Gastrocnemius medialis (tissue), 4 donors: ENCODE measurements around the gene FGF14. TPM values are rescaled to one million over a fixed set of nuclear protein-coding genes. Genes with fewer than 3 reads are reported as not detected.
A peak's percentile ranks its signal among the peaks of the same experiment; 100 is the strongest.

ENCODE experiments used
- ATAC-seq, 2 donors: fragments of 150-250 bp; one replicate each; pipeline ENCODE4 v1.9.1; 2016
- DNase-seq, 2 donors: peaks; one replicate each; pipeline ENCODE4 v3.0.0-alpha.2; 2019
- H3K27ac ChIP-seq, 4 donors: fragments of 200-600 bp; sonication (generic); 1 replicate in 1 of 4; 2 replicates in 3 of 4; pipeline ENCODE4 v1.5.1; 2016 to 2018; ENCODE audit warnings: mild to moderate bottlenecking in 2 of 4, moderate library complexity in 1 of 4
- H3K27me3 ChIP-seq, 3 donors: fragments of 200-600 bp; sonication (generic) in 2 of 3; 1 replicate in 1 of 3; 2 replicates in 2 of 3; pipeline versions ENCODE4 v1.5.1 to v1.6.0; 2016 to 2019; ENCODE audit warnings: mild to moderate bottlenecking in 1 of 3, moderate library complexity in 1 of 3
- H3K36me3 ChIP-seq, 2 donors: fragments of 200-600 bp; sonication (generic) in 1 of 2; one replicate each; pipeline ENCODE4 v1.5.1; 2017 to 2018
- H3K4me1 ChIP-seq, 2 donors: fragments of 200-600 bp; sonication (generic) in 1 of 2; one replicate each; pipeline ENCODE4 v1.5.1; 2016 to 2017; ENCODE audit warnings: mild to moderate bottlenecking in 2 of 2
- H3K4me3 ChIP-seq, 4 donors: fragments of 200-600 bp; sonication (generic) in 3 of 4; 1 replicate in 1 of 4; 2 replicates in 3 of 4; pipeline ENCODE4 v1.5.1; 2016 to 2019; ENCODE audit warnings: mild to moderate bottlenecking in 2 of 4
- H3K9me3 ChIP-seq, 3 donors: fragments of 200-600 bp; sonication (generic) in 2 of 3; 1 replicate in 1 of 3; 2 replicates in 2 of 3; pipeline ENCODE4 v1.5.1; 2016 to 2019
- POLR2A ChIP-seq, 2 donors: fragments of 450-650 bp; IDR thresholded peaks; one replicate each; pipeline ENCODE4 v1.6.1; 2017; ENCODE audit warnings: antibody characterized with exemption in 2 of 2, mild to moderate bottlenecking in 2 of 2, moderate library complexity in 2 of 2
- in situ Hi-C, 4 donors: fragments of 200-750 bp; cut with MboI; loops; one replicate each; pipeline versions ENCODE4 v1.15.0 to v1.8.0; 2017; ENCODE audit warnings: low sequenced_read_pairs in 4 of 4
- intact Hi-C: fragments of 100-400 bp; cut with DNase I; formaldehyde crosslinking; loops from one replicate; pipeline ENCODE4 v1.15.1; 2023; ENCODE audit warnings: low total_unique reads
- total RNA-seq, 4 donors: library from RNA; depleted of rRNA; stranded (reverse); fragments of >200 nt; gene quantifications; one replicate each; pipeline versions ENCODE4 v1.1.0 to v1.2.3, GENCODE V29; 2016
- TF ChIP-seq, protein P1 (sequence below), 5 experiments: fragments of 450-650 bp in 3 of 5; fragments of 200-600 bp in 2 of 5; sonication (generic) in 2 of 5; IDR thresholded peaks in 4 of 5; conservative IDR thresholded peaks in 1 of 5; 1 replicate in 4 of 5; 2 replicates in 1 of 5; pipeline ENCODE4 v1.5.1; 2016 to 2019; ENCODE audit warnings: antibody characterized with exemption in 5 of 5, mild to moderate bottlenecking in 3 of 5, moderate library complexity in 3 of 5

The FGF14 gene
- total RNA-seq, 4 donors from 2014 or later = 0.02 TPM; not detected in 3

DNA sequence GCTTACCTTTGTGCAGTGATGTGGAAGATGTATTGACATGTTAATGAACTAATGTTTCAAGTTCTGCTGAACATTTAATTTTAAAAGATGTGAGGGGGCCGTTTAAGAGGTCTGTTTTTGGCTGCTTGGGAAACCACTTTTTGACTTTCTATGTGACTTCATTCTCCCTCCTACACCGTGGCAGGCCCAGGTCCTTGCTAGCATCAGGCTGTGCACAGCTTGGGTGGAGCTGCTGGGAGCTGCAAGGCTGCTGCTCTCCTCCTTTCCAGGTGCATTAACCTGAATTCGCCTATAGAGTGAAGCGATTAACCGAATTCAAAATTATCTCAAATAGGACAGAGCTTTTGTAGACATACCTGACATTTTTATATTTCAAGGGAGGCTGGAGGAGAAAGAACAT, 249.1 kb downstream of the FGF14 start:
- H3K4me1 ChIP-seq = no peaks in the 10 kb centered on the region
- H3K9me3 ChIP-seq = no peaks in the 10 kb centered on the region
- no peak for DNase-seq
- no peak for TF ChIP-seq POLR2A (IDR thresholded peaks at IDR 0.05)
- no peak overlapping the region for H3K4me3 ChIP-seq
- H3K36me3 ChIP-seq = no peaks in the 10 kb centered on the region
- in situ Hi-C loops = no loop called here
- no peak overlapping the region for H3K27ac ChIP-seq
- ATAC-seq = no peak
- intact Hi-C loops = no loop called here
- H3K27me3 ChIP-seq = no peaks in the 10 kb centered on the region

DNA sequence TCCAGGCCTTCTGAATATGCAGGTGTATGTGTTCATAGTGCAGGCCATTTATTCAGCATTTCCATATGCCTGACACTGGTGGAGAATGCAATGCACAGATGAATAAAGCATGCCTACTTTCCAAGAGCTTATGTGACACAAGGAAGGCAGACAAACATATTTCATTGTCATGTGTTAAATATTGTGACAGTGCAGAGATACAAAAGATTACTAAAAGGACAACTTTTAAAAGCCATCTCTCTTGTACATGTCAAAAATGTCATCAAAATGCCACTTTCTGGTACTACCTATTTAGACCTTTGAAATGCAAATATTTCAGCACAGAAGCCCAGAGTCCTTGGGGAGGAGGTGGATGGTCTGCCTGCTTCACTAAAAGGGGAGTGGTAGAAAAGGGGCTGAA, 254.5 kb downstream of the FGF14 start:
- in situ Hi-C loops (no loop called here), intact Hi-C loops (no loop called here)
- Histone ChIP-seq H3K27ac (no peak overlapping the region), H3K4me3 (no peak overlapping the region), H3K36me3 (no peaks in the 10 kb centered on the region), H3K27me3 (no peaks in the 10 kb centered on the region), H3K4me1 (no peaks in the 10 kb centered on the region), H3K9me3 (no peaks in the 10 kb centered on the region)
- DNase-seq (no peak), ATAC-seq (no peak)
- no peak for TF ChIP-seq POLR2A (IDR thresholded peaks at IDR 0.05)
- TF ChIP-seq, protein P1, sequence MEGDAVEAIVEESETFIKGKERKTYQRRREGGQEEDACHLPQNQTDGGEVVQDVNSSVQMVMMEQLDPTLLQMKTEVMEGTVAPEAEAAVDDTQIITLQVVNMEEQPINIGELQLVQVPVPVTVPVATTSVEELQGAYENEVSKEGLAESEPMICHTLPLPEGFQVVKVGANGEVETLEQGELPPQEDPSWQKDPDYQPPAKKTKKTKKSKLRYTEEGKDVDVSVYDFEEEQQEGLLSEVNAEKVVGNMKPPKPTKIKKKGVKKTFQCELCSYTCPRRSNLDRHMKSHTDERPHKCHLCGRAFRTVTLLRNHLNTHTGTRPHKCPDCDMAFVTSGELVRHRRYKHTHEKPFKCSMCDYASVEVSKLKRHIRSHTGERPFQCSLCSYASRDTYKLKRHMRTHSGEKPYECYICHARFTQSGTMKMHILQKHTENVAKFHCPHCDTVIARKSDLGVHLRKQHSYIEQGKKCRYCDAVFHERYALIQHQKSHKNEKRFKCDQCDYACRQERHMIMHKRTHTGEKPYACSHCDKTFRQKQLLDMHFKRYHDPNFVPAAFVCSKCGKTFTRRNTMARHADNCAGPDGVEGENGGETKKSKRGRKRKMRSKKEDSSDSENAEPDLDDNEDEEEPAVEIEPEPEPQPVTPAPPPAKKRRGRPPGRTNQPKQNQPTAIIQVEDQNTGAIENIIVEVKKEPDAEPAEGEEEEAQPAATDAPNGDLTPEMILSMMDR (IDR thresholded peaks at IDR 0.05 in 4 of 5, conservative IDR thresholded peaks at IDR 0.05 in 1 of 5) = no peak

DNA sequence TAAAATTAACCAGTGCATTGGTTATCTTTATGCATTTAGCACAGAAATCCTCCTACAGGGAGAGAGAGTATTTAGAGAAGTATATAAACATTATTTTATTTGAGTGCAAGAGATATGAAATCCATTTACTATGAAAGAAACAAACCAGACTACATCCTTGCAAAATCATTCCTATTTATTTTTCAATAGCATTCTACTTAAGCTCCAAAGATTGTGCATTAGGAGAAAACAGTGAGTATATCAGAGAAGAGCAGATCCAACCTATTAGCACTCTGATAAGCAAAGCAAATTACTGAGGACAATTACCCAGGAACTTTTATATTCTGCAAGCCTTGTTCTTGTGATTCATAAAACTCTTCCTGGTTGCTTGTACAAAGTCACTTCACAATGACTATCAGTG, 256.1 kb downstream of the FGF14 start:
- H3K4me3 ChIP-seq = no peak overlapping the region
- in situ Hi-C loops (no loop called here), intact Hi-C loops (no loop called here)
- H3K27me3 ChIP-seq = no peaks in the 10 kb centered on the region
- ATAC-seq (no peak), DNase-seq (no peak)
- no peaks in the 10 kb centered on the region for H3K4me1 ChIP-seq
- no peak for TF ChIP-seq POLR2A (IDR thresholded peaks at IDR 0.05)
- TF ChIP-seq, protein P1 (IDR thresholded peaks at IDR 0.05 in 4 of 5, conservative IDR thresholded peaks at IDR 0.05 in 1 of 5) = no peak
- H3K9me3 ChIP-seq = no peaks in the 10 kb centered on the region
- H3K27ac ChIP-seq = no peak overlapping the region
- no peaks in the 10 kb centered on the region for H3K36me3 ChIP-seq

- ATAC-seq = no peak
- in situ Hi-C loops (no loop called here), intact Hi-C loops (no loop called here)
- H3K27me3 ChIP-seq = no peaks in the 10 kb centered on the region
- no peak for DNase-seq
- H3K4me3 ChIP-seq = no peak overlapping the region
- no peaks in the 10 kb centered on the region for H3K9me3 ChIP-seq
- TF ChIP-seq POLR2A (IDR thresholded peaks at IDR 0.05) = no peak
- TF ChIP-seq, protein P1 (IDR thresholded peaks at IDR 0.05 in 4 of 5, conservative IDR thresholded peaks at IDR 0.05 in 1 of 5) = no peak
- no peaks in the 10 kb centered on the region for H3K36me3 ChIP-seq
- no peaks in the 10 kb centered on the region for H3K4me1 ChIP-seq
- H3K27ac ChIP-seq = no peak overlapping the region
Measured at GRCh38 chr13:102142473-102142826, 259.4 kb downstream of the FGF14 start.

DNA sequence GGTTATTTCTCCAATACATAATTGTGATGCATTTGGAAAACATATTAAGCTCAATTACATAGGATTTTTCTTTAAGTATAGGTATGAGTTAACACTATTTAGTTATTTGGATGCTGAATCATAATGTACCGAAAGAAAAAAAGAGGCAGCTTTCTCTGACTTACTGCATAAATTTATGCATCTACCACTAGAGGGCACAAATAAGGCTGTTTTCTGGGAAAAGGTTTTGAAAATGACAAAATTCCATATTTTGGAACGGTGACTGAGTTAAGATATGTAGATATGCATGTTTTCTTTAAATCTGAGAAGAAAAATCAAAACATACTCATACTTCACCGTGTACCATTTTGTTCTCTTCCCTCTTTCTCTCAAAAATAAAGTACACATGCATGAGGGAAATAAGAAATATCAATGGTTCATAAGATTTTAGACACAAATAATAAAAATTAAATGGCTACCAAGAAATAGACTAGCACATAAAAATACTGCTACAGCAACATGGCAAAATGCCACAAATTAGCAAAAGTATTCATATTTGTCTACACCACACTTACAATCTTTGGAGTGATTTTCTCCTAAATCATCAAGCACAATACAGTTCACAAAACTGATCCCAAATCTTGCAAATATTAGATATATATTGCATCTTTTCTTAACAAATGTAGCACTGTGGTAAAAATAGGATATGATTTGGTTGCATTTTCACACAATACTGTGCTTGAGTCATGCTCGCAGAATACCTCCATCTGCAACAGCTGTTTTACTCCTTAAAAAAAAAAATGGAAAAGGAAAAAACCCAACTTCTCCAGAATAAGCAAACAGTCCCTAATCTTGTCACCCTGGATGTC, 260.0 kb downstream of the FGF14 start:
- in situ Hi-C loops = no loop called here

More for the DNA sequence above, 260.0 kb downstream of the FGF14 start:
- no peak overlapping the region for H3K4me3 ChIP-seq
- no peak for TF ChIP-seq POLR2A (IDR thresholded peaks at IDR 0.05)
- TF ChIP-seq, protein P1 (IDR thresholded peaks at IDR 0.05 in 4 of 5, conservative IDR thresholded peaks at IDR 0.05 in 1 of 5) = peak in 3 of 5 experiments; percentile 11 to 46 (median 23)
- ATAC-seq = no peak
- no peak for DNase-seq
- intact Hi-C loops = no loop called here
- H3K27ac ChIP-seq = no peak overlapping the region
- no peaks in the 10 kb centered on the region for H3K9me3 ChIP-seq
- no peaks in the 10 kb centered on the region for H3K27me3 ChIP-seq
- no peaks in the 10 kb centered on the region for H3K4me1 ChIP-seq
- H3K36me3 ChIP-seq = no peaks in the 10 kb centered on the region
